Fibroblast of the aortic adventitia (primary cell): Measurements from ENCODE around the gene GLB1L. TPM values are rescaled to one million over a fixed set of nuclear protein-coding genes. Genes with fewer than 3 reads are reported as not detected.

ENCODE experiments used
- DNase-seq: peaks from one replicate; pipeline ENCODE4 v3.0.0-alpha.2; 2010; ENCODE audit warnings: low read depth
- H3K4me3 ChIP-seq: 2 replicates; pipeline ENCODE4 v1.5.1; 2011; ENCODE audit warnings: low read depth, mild to moderate bottlenecking, control low read depth, low read length, moderate library complexity
- CTCF ChIP-seq: IDR thresholded peaks from 2 replicates; pipeline ENCODE4 v1.5.1; 2011; ENCODE audit warnings: mild to moderate bottlenecking, low read length, control low read depth, inconsistent platforms; ENCODE audit not compliant: insufficient read depth
- total RNA-seq: library from RNA; depleted of rRNA; stranded (reverse); fragments of >200 nt; gene quantifications from 2 replicates; pipeline ENCODE4 v1.2.3, GENCODE V29; 2012; ENCODE audit warnings: low replicate concordance

The GLB1L gene
- total RNA-seq, 1 donor, result 10.5 TPM

- peak overlapping the region; percentile 71 for H3K4me3 ChIP-seq
- no peak for TF ChIP-seq CTCF
- DNase-seq, result no peak
Observed at GRCh38 chr2:219218217-219218731, 27.0 kb downstream of the GLB1L start.

DNA sequence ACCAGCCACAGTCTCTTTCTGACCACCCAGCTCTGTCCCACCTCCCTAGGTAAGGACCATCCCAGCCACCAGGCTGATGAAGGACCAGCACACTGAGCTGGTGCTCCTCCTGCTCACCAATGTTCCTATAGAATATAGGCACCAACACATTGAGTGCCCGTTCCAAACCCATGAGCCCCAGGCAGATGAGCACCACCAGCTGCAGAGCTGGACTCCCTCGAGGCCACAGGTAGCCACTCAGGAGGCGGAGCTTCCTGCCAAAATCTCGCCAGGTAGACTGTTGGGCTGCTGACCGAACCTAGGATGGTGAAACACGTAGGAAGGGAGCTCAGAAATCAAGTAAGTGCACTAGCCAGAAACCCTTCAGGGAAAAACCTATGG, 28.7 kb downstream of the GLB1L start:
- no peak for DNase-seq
- no peak for TF ChIP-seq CTCF
- H3K4me3 ChIP-seq, result no peak overlapping the region

DNA sequence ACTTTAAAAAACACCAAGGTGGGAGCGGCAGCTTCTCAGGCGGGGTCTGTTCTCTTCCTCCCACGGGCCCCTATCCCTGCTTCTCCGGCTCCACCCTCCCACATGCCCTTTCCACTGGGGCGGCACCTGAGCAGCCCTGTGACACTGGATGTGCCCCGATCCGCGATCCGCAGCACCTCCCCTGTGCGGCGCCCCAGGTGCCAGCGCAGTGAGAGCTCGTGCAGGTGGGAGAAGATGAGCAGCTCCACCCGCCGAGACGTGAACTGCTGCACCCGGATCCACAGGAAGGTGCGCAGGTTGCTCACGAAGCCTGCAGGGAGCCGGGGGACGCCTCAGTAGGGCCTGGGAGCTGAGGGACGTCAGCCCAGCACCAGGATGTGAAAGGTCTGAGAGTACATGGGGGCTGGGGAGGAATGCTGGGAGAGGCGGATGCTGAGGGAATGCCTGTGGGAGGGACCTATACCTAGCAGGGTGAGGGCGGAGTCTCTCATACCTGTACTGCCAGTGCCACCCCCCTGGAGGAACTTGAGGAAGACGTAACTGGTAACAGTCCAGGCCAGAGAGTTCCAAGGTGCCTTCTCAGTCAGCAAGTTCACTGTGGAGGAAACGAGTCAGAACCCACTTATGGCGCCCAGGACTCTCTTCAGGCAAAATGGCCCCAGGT, 29.2 kb downstream of the GLB1L start:
- no peak overlapping the region for H3K4me3 ChIP-seq
- no peak for DNase-seq
- TF ChIP-seq CTCF, result no peak

GRCh38 chr2:219214786-219215185, 30.5 kb downstream of the GLB1L start:
- H3K4me3 ChIP-seq, result no peak overlapping the region
- no peak for TF ChIP-seq CTCF
- no peak for DNase-seq

- TF ChIP-seq CTCF, result no peak
- no peak overlapping the region for H3K4me3 ChIP-seq
- DNase-seq, result no peak
Observed at GRCh38 chr2:219214141-219214540, 31.1 kb downstream of the GLB1L start.

DNA sequence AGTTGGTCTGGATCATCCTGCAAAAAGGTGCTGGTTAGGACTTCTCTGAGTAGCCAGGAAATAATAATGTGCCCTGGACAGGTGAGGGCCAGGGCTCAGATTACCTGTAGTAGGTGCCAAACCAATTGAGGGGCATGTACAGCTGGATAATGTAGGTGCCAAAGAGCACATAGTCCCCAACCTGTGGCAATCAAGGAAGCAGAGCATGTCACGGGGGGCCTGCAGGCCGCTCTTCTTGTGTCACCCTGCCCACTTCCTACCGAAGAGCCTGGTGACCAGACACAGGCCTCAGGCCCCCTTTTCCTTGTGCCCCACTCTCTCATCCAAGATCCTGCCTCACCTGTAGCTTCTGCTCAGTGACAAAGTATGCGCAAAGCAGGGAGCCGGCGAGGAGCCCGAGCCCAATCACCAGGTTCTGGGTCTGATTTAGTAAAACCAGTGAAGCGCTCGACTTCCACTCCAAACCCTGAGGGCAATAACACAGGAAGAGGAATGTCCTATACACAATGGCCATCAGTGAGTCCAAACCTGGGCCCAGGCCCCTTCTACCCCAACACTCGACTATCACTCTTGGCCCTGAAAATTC, 31.7 kb downstream of the GLB1L start:
- DNase-seq, result no peak
- no peak for TF ChIP-seq CTCF
- no peak overlapping the region for H3K4me3 ChIP-seq
